ENCODE measurements around the gene MAN2B2. TPM values are rescaled to one million over a fixed set of nuclear protein-coding genes. Genes with fewer than 3 reads are reported as not detected.
A peak's percentile ranks its signal among the peaks of the same experiment; 100 is the strongest.

The MAN2B2 gene
- total RNA-seq (2014; rRNA removed; shearing (Covaris generic)), result 11.7 TPM in 2 replicates

DNA sequence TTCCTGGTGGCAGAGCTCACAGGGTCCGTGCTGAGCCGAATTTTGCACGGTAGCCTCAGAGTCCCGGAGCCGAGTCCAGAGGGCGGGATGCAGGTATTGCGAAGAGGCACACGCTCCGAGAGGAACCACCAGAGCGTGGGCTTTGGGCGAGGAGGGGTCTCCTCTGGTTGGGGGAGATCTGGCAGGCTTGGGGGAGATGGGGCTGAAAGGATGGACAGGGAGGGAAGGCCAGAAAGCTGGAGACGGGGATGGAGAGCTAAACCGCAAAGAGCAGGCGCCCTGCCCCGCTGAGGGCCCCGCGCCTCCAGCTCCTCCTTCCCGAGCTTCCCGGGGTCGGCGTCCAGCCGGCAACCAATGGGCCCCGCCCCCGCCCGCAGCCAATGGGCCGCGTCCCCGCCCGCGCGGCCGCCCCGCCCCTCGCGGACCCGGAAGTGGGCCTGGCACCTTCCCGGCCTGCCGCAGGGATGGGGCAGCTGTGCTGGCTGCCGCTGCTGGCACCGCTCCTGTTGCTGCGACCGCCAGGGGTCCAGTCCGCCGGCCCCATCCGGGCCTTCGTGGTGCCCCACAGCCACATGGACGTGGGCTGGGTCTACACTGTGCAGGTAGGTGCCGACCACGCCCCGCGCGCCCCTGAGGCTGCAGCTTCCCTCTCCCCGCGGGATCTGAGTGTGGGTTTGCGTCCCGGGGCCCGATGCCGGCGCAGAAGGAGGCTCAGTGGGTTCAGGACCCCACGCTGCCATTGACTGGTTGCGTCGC lies at the start of gene MAN2B2:
TSS of gene MAN2B2 (plus strand) at position 443 of the 756 bp plus-strand sequence. CDS start at position 465, 22 bp downstream.
- peak; percentile 81 for DNase-seq (ENCODE audit: low read depth)

DNA sequence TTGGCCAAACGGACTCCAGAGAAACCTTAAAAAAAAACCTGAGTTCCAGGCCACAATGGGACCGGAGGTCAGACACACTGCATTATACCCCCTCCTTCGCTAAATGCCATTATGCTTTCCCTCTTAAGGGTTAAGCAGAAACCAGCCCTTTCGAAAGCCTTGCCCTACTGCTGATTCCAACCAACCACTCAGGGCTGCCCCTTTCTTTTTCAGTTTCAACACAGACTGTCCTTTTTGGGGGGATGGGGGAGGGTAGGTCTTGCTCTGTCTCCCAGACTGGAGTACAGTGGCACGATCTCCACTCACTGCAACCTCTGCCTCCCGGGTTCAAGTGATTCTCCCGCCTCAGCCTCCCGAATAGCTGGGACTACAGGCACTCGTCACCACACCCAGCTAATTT lies 49.5 kb upstream of the MAN2B2 start:
- DNase-seq (ENCODE audit: low read depth), result no peak

DNA sequence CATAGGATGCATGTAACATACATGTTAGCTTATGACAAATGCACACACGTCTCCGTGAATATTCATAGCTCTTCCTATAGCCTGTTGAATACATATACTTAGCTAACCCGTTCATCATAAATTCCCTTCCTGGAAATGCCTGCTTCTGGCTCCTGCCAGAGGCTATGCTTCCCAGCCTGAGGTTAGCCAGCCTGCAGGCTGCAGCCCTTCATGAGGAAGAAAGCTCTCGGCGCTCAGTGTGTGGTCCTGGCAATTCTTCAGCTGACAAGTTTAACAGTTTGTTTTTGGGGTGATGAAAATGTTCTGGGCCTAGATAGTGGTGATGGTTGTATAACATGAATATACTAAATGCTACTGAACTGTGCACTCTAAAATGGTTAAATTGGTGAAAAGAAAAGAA lies 48.8 kb upstream of the MAN2B2 start:
- DNase-seq (ENCODE audit: low read depth), result no peak

DNA sequence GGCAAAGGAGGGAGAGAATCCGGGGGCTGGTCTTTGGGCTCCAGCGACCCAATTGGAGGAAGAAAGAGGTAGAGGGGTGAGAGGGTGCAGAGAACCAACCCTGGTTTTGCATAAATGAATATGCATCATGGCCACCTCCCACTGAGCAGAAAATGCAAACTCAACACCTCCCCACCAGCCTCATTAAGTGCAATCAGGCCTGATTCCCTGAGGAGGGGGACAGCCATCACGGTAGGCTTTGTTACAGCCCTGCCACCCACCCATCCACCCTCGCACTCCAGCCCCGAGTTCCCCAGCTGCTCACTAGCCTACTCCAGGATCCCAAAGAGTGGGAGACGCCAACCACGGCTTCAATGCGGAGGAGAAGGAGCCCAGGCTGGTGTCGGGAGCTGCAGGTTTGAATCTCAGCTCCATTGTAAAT lies 48.3 kb upstream of the MAN2B2 start:
- no peak for DNase-seq (ENCODE audit: low read depth)

DNA sequence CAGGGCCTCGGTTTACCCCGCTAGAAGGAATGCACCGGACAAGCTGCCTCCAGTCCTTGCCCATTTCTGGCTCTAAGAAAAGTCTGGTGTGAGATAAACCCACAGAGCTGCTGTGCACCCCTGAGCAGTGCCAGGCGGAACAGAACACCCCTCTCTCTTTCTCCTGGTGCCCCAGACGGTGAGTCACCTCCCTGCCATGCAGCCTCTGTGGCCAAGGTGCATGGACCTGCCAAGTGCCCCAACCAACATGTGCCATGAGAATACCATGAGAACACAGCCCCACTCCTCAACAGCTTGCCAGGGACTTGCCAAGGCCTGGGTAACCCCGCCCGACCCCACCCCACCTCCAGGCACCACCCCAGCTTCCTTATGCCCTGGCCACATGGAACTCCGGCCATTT lies 47.7 kb upstream of the MAN2B2 start:
- no peak for DNase-seq (ENCODE audit: low read depth)

- no peak for DNase-seq (ENCODE audit: low read depth)
Observed at GRCh38 chr4:6527683-6528595, 47.0 kb upstream of the MAN2B2 start.

DNA sequence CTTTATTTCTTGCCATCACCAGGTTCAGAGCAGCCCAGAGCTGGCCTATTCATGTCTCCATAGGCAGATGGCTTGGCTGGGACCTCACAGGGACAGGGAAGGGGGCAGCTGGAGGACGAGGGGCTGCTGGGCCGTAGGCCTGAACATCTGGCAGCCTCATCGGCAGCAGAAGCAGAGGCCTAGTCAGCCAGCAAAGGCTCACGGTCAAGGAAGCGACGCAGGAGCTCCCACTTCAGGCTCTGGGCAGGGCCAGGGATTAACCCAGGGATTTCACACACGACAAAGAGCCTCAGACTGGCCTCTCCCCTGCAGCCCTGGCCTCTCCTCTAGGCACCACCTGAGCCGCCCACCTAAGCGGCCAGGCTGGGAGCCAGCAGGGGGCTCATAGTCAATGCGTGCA lies 46.0 kb upstream of the MAN2B2 start:
- DNase-seq (ENCODE audit: low read depth), result no peak

DNA sequence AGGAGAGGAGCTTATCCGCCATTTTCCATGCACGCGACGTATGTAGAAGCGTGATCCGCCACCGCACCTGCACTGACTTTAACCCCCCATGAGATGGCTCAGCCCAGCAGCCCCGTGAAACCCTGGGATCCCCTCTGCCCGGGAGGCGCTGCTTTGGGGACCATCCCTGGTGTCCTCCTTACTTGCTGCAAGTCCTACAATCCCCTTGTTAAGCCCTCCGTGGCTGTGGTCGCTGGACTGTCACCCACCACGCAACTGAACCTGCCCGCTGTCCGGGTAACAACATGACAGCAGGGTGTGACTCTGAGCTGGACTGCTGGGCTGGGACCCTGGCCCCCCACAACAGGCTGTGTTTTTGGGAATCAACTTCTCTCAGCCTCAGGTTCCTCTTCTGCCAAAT lies 44.7 kb upstream of the MAN2B2 start:
- DNase-seq (ENCODE audit: low read depth), result no peak

GRCh38 chr4:6530964-6531363 lies 44.0 kb upstream of the MAN2B2 start:
- DNase-seq (ENCODE audit: low read depth), result no peak

DNA sequence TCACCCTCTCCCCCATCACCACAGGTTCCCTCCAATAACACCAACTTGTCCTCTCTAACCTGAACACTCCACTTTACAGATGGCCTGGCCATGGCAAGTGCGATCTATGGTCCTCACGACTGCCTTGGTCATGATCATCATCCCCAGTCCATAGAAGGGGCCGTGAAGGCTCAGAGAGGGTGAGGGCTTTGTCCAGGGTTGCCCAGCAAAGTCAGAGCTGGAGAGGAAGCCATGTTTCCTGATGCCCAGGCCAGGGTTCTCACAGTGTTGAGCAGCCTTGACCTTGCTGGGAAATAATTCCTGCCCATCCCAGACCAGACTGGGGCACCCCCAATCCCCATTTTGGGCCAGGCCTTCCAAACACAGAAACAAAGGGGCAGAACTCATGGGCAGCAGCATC lies 42.9 kb upstream of the MAN2B2 start:
- no peak for DNase-seq (ENCODE audit: low read depth)

DNA sequence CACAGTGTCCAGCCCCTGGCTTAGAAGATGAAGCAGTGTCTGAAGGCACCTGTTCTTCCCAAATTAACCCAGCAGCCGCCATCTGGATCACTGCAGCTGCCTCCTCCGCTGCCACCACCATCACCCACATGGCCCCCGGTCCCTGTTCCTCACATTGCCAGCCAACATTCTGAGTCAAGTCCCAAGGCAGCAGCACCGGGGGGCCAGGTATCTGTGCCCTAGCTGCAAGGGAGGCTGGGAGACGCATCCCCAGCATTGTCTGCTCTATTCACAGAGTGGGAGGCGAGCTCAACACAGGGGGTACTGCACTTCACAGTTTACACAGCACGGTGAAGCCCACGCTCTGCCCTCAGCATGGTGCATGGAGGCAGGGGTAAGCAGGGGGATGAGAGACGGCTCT lies 42.3 kb upstream of the MAN2B2 start:
- DNase-seq (ENCODE audit: low read depth), result no peak

DNA sequence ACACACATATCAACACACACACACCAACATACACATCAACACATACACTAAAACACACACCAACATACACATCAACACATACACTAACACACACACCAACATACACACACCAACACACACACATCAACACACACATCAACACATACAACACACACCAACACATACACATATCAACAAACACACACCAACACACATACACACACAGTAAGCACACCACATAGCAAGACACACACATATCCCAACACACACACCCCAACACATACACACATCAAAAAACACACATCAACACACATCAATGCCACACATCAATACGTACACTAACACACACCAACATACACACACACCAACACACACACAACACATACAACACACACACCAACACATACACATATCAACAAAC lies 40.9 kb upstream of the MAN2B2 start:
- DNase-seq (ENCODE audit: low read depth), result no peak

- no peak for DNase-seq (ENCODE audit: low read depth)
Observed at GRCh38 chr4:6534618-6535328, 40.2 kb upstream of the MAN2B2 start.

DNA sequence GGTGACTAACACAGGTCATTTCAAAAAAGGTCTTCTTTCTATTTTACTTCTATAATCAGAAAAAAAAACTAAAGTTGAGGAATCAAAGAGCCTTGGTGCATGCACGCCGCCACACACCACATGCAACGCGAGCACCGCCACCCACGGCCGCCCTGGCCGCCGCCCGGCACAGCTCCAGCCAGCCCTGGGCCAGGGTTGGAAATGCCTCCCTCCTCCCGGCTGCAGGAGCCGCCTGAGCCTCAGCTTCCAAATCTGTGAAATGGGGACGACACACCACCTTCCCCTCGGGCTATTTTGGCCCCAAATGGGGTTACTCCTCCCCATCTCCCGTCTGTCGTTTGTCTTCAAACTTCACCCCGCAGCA lies 39.7 kb upstream of the MAN2B2 start:
- DNase-seq (ENCODE audit: low read depth), result no peak

DNA sequence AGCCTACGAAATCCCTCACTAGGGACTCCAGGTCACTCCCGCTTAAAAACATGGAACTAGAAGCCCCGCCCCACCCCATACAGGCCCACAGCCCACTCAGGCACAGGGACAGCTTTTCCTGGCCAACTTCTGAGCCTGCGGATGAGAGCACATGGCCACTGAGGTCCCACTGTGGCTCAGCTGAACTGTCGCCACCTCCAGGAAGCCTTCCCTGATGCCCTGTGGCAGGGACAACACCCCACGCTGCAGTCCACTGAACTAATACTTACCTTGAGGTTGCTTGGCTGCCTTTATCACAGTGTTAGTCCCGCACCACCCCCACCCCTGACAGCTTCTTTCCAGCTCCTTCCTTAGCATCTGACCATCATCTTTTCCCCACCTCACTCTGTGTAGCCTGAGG lies 39.3 kb upstream of the MAN2B2 start:
- no peak for DNase-seq (ENCODE audit: low read depth)

DNA sequence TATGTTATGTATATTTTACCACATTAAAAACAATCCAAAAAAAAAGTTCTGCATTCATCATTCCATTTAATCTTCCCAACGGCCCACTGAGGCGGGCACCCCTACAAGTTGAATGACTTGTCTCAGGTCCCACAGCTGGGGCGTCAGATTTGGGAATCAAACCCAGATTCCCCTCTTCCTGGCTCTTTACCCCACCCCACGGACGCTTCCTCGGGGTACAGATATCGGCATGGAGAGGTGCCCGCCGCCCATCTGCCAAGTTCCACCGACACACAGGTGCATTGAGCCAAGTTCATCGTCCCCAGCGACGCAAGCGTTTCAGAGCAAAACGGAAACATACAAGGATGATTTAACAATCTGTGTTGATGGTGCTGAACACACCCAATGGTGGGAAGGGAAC lies 36.9 kb upstream of the MAN2B2 start:
- no peak for DNase-seq (ENCODE audit: low read depth)

- DNase-seq (ENCODE audit: low read depth), result no peak
Observed at GRCh38 chr4:6538575-6538974, 36.4 kb upstream of the MAN2B2 start.

GRCh38 chr4:6539009-6539764 lies 35.8 kb upstream of the MAN2B2 start:
- no peak for DNase-seq (ENCODE audit: low read depth)

DNA sequence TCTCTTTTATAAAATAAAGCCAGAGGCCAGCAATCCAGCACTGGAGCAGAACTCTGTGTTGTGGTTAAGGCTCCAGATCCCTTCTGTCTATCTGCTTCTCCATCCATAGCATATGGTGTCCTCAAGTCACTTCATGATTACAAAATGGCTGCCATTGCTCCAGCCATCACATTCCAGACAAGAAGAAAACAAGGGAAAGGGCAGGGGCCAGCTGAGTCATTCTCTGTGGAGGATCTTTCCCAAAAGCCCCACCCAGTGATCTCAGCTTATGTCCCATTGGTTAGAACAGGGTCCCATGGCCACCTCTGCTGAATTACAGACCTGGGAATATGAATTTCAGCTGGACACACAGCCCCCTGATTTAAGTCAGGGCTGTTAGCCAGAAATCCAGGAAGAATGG lies 34.1 kb upstream of the MAN2B2 start:
- DNase-seq (ENCODE audit: low read depth), result no peak

DNA sequence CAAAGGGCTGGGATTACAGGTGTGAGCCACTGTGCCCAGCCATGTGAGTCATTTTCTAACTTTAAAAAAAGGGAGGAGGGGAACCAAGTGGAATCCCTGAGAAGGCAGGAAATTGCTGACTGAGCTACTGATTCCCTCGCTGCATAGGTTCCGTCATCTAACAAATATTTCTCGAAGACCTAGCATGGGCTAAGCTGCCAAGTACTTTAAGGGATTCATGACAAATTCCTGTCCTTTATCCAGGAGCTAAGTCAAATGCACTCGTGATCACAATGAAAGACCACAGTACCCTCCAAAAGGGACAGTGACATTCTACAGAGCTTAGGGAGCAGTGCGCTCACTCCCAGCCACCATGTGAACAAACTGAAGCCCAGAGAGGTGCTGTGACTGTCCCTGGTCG lies 33.2 kb upstream of the MAN2B2 start:
- DNase-seq (ENCODE audit: low read depth), result no peak

GRCh38 chr4:6542951-6543350 lies 32.0 kb upstream of the MAN2B2 start:
- no peak for DNase-seq (ENCODE audit: low read depth)

DNA sequence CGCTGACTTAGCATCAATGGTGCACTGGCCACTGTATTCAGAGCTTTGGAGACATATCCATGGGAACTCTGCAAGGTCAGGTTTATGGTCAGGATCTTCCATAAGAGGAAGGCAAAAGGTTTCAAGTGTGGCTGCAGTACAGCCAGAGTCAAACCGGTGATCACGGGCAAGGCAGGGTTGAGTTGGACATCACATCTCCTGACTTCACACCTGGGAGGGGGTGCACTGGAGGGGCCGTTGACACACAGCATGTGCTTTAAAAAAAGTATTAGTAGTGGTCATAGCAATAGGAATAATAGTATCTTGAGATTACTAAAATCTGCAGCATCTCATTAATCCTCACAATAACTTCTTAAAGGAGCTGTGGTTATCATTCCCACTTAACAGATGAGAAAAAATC lies 28.9 kb upstream of the MAN2B2 start:
- no peak for DNase-seq (ENCODE audit: low read depth)

Measured in RPMI7951 (cell line).